SK-N-SH (cell line): Measurements from ENCODE around the gene DACH1. TPM values are rescaled to one million over a fixed set of nuclear protein-coding genes. Genes with fewer than 3 reads are reported as not detected.
A peak's percentile ranks its signal among the peaks of the same experiment; 100 is the strongest.

Experiments
- CTCF ChIA-PET: fragments of 300-600, 350-600 bp; formaldehyde crosslinking; extraction: SDS; loops from one replicate; lab custom pipeline; 2021; lab: Yijun Ruan, JAX
- POLR2A ChIA-PET: fragments of 350-600 bp; sonication (Branson Sonifier 250); formaldehyde crosslinking; extraction: SDS; loops from one replicate; lab custom pipeline; 2020; ENCODE audit warnings: antibody characterized with exemption, inconsistent platforms; lab: Yijun Ruan, JAX
- DNase-seq: peaks from one replicate; pipeline ENCODE4 v3.0.0; 2012
- H2AFZ ChIP-seq: fragments of 200-600 bp; sonication (generic); 2 replicates; pipeline ENCODE4 v1.8.1; 2016; ENCODE audit warnings: antibody characterized with exemption, mild to moderate bottlenecking, low read depth
- H3F3A ChIP-seq: fragments of 200-600 bp; sonication (generic); replicated peaks from 2 replicates; pipeline ENCODE3; 2016; ENCODE audit warnings: antibody characterized with exemption, mild to moderate bottlenecking; ENCODE audit not compliant: insufficient read depth
- H3K27ac ChIP-seq, 2 experiments: fragments of 200-500 bp in 1 of 2; fragments of 200-600 bp in 1 of 2; sonication (Bioruptor generic) in 1 of 2; sonication (generic), shearing (Covaris generic) in 1 of 2; 2 replicates each; pipeline versions ENCODE4 v1.5.1 to v1.6.1; 2014 to 2016; ENCODE audit warnings: low read depth in 2 of 2, inconsistent platforms in 1 of 2, low read length in 1 of 2, mild to moderate bottlenecking in 1 of 2, mixed read lengths in 1 of 2
- H3K27me3 ChIP-seq: fragments of 200-600 bp; sonication (generic), shearing (Covaris generic); 2 replicates; pipeline ENCODE4 v1.6.1; 2016; ENCODE audit warnings: mixed run types; ENCODE audit not compliant: insufficient read depth
- H3K36me3 ChIP-seq, 2 experiments: fragments of 200-500 bp in 1 of 2; fragments of 200-600 bp in 1 of 2; sonication (Bioruptor generic) in 1 of 2; sonication (generic) in 1 of 2; replicated peaks in 1 of 2; 2 replicates each; pipeline versions ENCODE3 to v1.5.1; 2014 to 2016; ENCODE audit warnings: low read length in 1 of 2, mild to moderate bottlenecking in 1 of 2; ENCODE audit not compliant: insufficient read depth in 2 of 2, control insufficient read depth in 1 of 2
- H3K4me1 ChIP-seq, 2 experiments: fragments of 200-500 bp in 1 of 2; fragments of 200-600 bp in 1 of 2; sonication (Bioruptor generic) in 1 of 2; sonication (generic), shearing (Covaris generic) in 1 of 2; 2 replicates each; pipeline versions ENCODE4 v1.5.1 to v1.6.1; 2014 to 2016; ENCODE audit warnings: low read depth in 1 of 2, low read length in 1 of 2, mixed run types in 1 of 2; ENCODE audit not compliant: insufficient read depth in 2 of 2, control insufficient read depth in 1 of 2
- H3K4me2 ChIP-seq: fragments of 200-600 bp; sonication (generic), shearing (Covaris generic); 2 replicates; pipeline ENCODE4 v1.6.1; 2017; ENCODE audit warnings: mixed run types
- H3K4me3 ChIP-seq, 2 experiments: fragments of 200-500 bp in 1 of 2; fragments of 200-600 bp in 1 of 2; sonication (Bioruptor generic) in 1 of 2; sonication (generic), shearing (Covaris generic) in 1 of 2; 2 replicates each; pipeline versions ENCODE4 v1.5.1 to v1.8.1; 2014 to 2016; ENCODE audit warnings: low read depth in 2 of 2, inconsistent platforms in 1 of 2, low read length in 1 of 2, mild to moderate bottlenecking in 1 of 2, mixed read lengths in 1 of 2, moderate library complexity in 1 of 2
- H3K79me2 ChIP-seq: fragments of 200-600 bp; sonication (generic); 2 replicates; pipeline ENCODE4 v1.8.1; 2017; ENCODE audit warnings: mild to moderate bottlenecking; ENCODE audit not compliant: insufficient read depth
- H3K9ac ChIP-seq: fragments of 200-600 bp; sonication (generic); 2 replicates; pipeline ENCODE4 v1.6.1; 2017; ENCODE audit warnings: mixed run types
- H3K9me2 ChIP-seq: fragments of 200-600 bp; sonication (generic); 2 replicates; pipeline ENCODE4 v1.6.1; 2017; ENCODE audit warnings: mixed run types
- H3K9me3 ChIP-seq: fragments of 200-600 bp; sonication (generic); 2 replicates; pipeline ENCODE4 v1.6.1; 2017; ENCODE audit warnings: mixed run types, mild to moderate bottlenecking, moderate library complexity
- H4K20me1 ChIP-seq: fragments of 200-600 bp; sonication (generic); 2 replicates; pipeline ENCODE4 v1.6.1; 2017; ENCODE audit warnings: mild to moderate bottlenecking, mixed run types; ENCODE audit not compliant: insufficient read depth
- CHD2 ChIP-seq: fragments of 150-350 bp; IDR thresholded peaks from 2 replicates; pipeline ENCODE4 v1.6.1; 2018; ENCODE audit warnings: low read length; ENCODE audit not compliant: partially characterized antibody
- CTCF ChIP-seq: fragments of 200-600 bp; sonication (generic); IDR thresholded peaks from 2 replicates; pipeline ENCODE4 v1.6.1; 2017; ENCODE audit warnings: antibody characterized with exemption, mild to moderate bottlenecking, moderate library complexity
- ELF1 ChIP-seq: IDR thresholded peaks from 2 replicates; pipeline ENCODE4 v1.4.0; 2012
- GABPA ChIP-seq: IDR thresholded peaks from 2 replicates; pipeline ENCODE4 v1.4.0; 2012; ENCODE audit warnings: low read depth, mild to moderate bottlenecking
- GATA2 ChIP-seq: sonication (generic); formaldehyde crosslinking; IDR thresholded peaks from 2 replicates; pipeline ENCODE4 v1.5.0; 2020; ENCODE audit warnings: mild to moderate bottlenecking, missing genetic modification reagents
- IRF3 ChIP-seq: fragments of 150-350 bp; IDR thresholded peaks from 2 replicates; pipeline ENCODE4 v1.6.1; 2016; ENCODE audit warnings: mild to moderate bottlenecking, low read depth, low read length
- JUND ChIP-seq: IDR thresholded peaks from 2 replicates; pipeline ENCODE4 v1.4.0; 2012
- MEF2A ChIP-seq: IDR thresholded peaks from 2 replicates; pipeline ENCODE4 v1.4.0; 2012; ENCODE audit warnings: low read depth, borderline replicate concordance
- MXI1 ChIP-seq: IDR thresholded peaks from 2 replicates; pipeline ENCODE4 v1.6.1; 2012; ENCODE audit warnings: mild to moderate bottlenecking, low read depth, low read length, improper control_type of control experiment
- NFIC ChIP-seq: IDR thresholded peaks from 2 replicates; pipeline ENCODE4 v1.4.0; 2012; ENCODE audit warnings: borderline replicate concordance
- NRF1 ChIP-seq: IDR thresholded peaks from 2 replicates; pipeline ENCODE4 v1.6.1; 2012; ENCODE audit warnings: low read depth, mild to moderate bottlenecking, low read length
- RCOR1 ChIP-seq: fragments of 150-350 bp; IDR thresholded peaks from 2 replicates; pipeline ENCODE4 v1.6.1; 2017; ENCODE audit warnings: antibody characterized with exemption, low read length
- SIN3A ChIP-seq: IDR thresholded peaks from 2 replicates; pipeline ENCODE4 v1.6.1; 2012; ENCODE audit warnings: low read depth, mild to moderate bottlenecking, low read length, moderate library complexity, borderline replicate concordance
- SMC3 ChIP-seq: IDR thresholded peaks from 2 replicates; pipeline ENCODE4 v1.6.1; 2012; ENCODE audit warnings: low read depth, low read length, improper control_type of control experiment
- TCF12 ChIP-seq: IDR thresholded peaks from 2 replicates; pipeline ENCODE4 v1.4.0; 2012
- TEAD4 ChIP-seq: IDR thresholded peaks from 2 replicates; pipeline ENCODE4 v1.4.0; 2012; ENCODE audit warnings: mild to moderate bottlenecking, borderline replicate concordance; ENCODE audit not compliant: insufficient read depth
- USF2 ChIP-seq: fragments of 150-350 bp; IDR thresholded peaks from 2 replicates; pipeline ENCODE4 v1.6.1; 2017; ENCODE audit warnings: antibody characterized with exemption, low read length, low read depth, borderline replicate concordance
- YY1 ChIP-seq: IDR thresholded peaks from 2 replicates; pipeline ENCODE4 v1.4.0; 2012; ENCODE audit warnings: low read depth, mild to moderate bottlenecking
- ZBTB33 ChIP-seq: IDR thresholded peaks from 2 replicates; pipeline ENCODE4 v1.4.0; 2012; ENCODE audit warnings: low read depth, borderline replicate concordance
- WGBS: methylation state at CpG from one replicate; pipeline ENCODE4 v1.1.6; 2017; ENCODE audit warnings: low lambda C conversion rate; 5-methylcytosine and 5-hydroxymethylcytosine counted together
- polyA plus RNA-seq, 3 experiments: library from polyadenylated mRNA; depleted of rRNA; stranded (reverse); fragments of >200 nt; gene quantifications; 2 replicates each; pipeline ENCODE4 v1.2.3, GENCODE V29; 2012

The DACH1 gene
- polyA plus RNA-seq, 1 of the 3 experiments (the other 2 are of a cell fraction): 0.21 TPM

GRCh38 chr13:71799324-71799723 is 67.7 kb downstream of the DACH1 start:
- CTCF ChIA-PET: interaction anchor here (1.0 to 1.5 kb wide), 4 partner anchors 60 to 175 kb away, joined by 3 to 5 read pairs (median 4); no protein-coding TSS in a partner anchor
- H3K9ac ChIP-seq: no peak overlapping the region
- no peaks in the 10 kb centered on the region for H3K36me3 ChIP-seq
- POLR2A ChIA-PET: no interaction called here
- H3K9me2 ChIP-seq: no peaks in the 10 kb centered on the region
- no peak for DNase-seq
- no peak overlapping the region for H3K4me2 ChIP-seq
- no peaks in the 10 kb centered on the region for H3F3A ChIP-seq
- H2AFZ ChIP-seq: no peak overlapping the region
- no peak overlapping the region for H3K4me3 ChIP-seq
- H3K27me3 ChIP-seq: no peaks in the 10 kb centered on the region
- H3K9me3 ChIP-seq: no peaks in the 10 kb centered on the region
- H3K27ac ChIP-seq: peak overlapping the region in 1 of 2 experiments; percentile 94; a peak in 2 of 4 replicates
- H4K20me1 ChIP-seq: no peaks in the 10 kb centered on the region
- TF ChIP-seq JUND (no peak), IRF3 (no peak), GATA2 (no peak), TEAD4 (no peak), NFIC (no peak), RCOR1 (no peak), YY1 (no peak), ELF1 (no peak), USF2 (no peak), MXI1 (no peak), SIN3A (no peak), CTCF (no peak), NRF1 (no peak), MEF2A (no peak), TCF12 (no peak), CHD2 (no peak), GABPA (no peak), ZBTB33 (no peak), SMC3 (no peak)
- WGBS: 75% methylated on average over 4 of the region's 4 CpGs
- H3K79me2 ChIP-seq: no peaks in the 10 kb centered on the region
- H3K4me1 ChIP-seq: peaks cover 0 to 34% of the 10 kb centered on the region in 2 experiments; a peak in 3 of 4 replicates
